Skeletal muscle tissue (tissue), 4 donors: ENCODE results near the gene MYO1B. TPM values are rescaled to one million over a fixed set of nuclear protein-coding genes. Genes with fewer than 3 reads are reported as not detected.
A peak's percentile ranks its signal among the peaks of the same experiment; 100 is the strongest.

Source experiments
- H3K27ac ChIP-seq: one replicate; pipeline ENCODE4 v1.7.0; 2013; ENCODE audit warnings: mild to moderate bottlenecking, low read depth, low read length, inconsistent platforms
- H3K27me3 ChIP-seq, 3 donors: one replicate each; pipeline ENCODE4 v1.7.0; 2013; ENCODE audit warnings: low read length in 3 of 3; ENCODE audit not compliant: control insufficient read depth in 3 of 3, insufficient read depth in 3 of 3
- H3K36me3 ChIP-seq, 3 donors: one replicate each; pipeline ENCODE4 v1.7.0; 2013; ENCODE audit warnings: low read length in 3 of 3; ENCODE audit not compliant: control insufficient read depth in 3 of 3, insufficient read depth in 3 of 3
- H3K4me1 ChIP-seq, 3 donors: one replicate each; pipeline ENCODE4 v1.7.0; 2013; ENCODE audit warnings: low read length in 3 of 3, mild to moderate bottlenecking in 3 of 3; ENCODE audit not compliant: control insufficient read depth in 3 of 3, insufficient read depth in 3 of 3
- H3K4me3 ChIP-seq, 3 donors: one replicate each; pipeline ENCODE4 v1.7.0; 2013; ENCODE audit warnings: low read length in 3 of 3
- H3K9ac ChIP-seq, 3 donors: one replicate each; pipeline ENCODE4 v1.7.0; 2013; ENCODE audit warnings: low read length in 3 of 3, mild to moderate bottlenecking in 3 of 3, moderate library complexity in 2 of 3, low read depth in 1 of 3
- H3K9me3 ChIP-seq, 3 donors: one replicate each; pipeline ENCODE4 v1.7.0; 2013; ENCODE audit warnings: low read length in 3 of 3; ENCODE audit not compliant: control insufficient read depth in 3 of 3
- total RNA-seq: library from RNA; depleted of rRNA; stranded (reverse); fragments of >200 nt; gene quantifications from one replicate; pipeline ENCODE4 v1.2.3, GENCODE V29; 2014
- donor health status: Osteomylitis.

MYO1B gene
- total RNA-seq, 1 donor from 2014 or later, result 125 TPM

GRCh38 chr2:191382801-191383200 is 137.6 kb downstream of the MYO1B start:
- Histone ChIP-seq H3K27ac (no peak overlapping the region), H3K9ac (no peak overlapping the region), H3K36me3 (peaks cover 0 to 3% (median 0%) of the 10 kb centered on the region in 3 donors), H3K4me1 (peaks cover 0 to 3% (median 3%) of the 10 kb centered on the region in 3 donors), H3K9me3 (no peaks in the 10 kb centered on the region), H3K4me3 (no peak overlapping the region), H3K27me3 (no peaks in the 10 kb centered on the region)

GRCh38 chr2:191383486-191383885 is 138.3 kb downstream of the MYO1B start:
- Histone ChIP-seq H3K36me3 (peaks cover 0 to 5% (median 0%) of the 10 kb centered on the region in 3 donors), H3K27me3 (no peaks in the 10 kb centered on the region), H3K4me3 (no peak overlapping the region), H3K9me3 (no peaks in the 10 kb centered on the region), H3K4me1 (peaks cover 0 to 3% (median 3%) of the 10 kb centered on the region in 3 donors), H3K27ac (no peak overlapping the region), H3K9ac (no peak overlapping the region)

- Histone ChIP-seq H3K9me3 (no peaks in the 10 kb centered on the region), H3K27me3 (no peaks in the 10 kb centered on the region), H3K9ac (no peak overlapping the region), H3K27ac (peak overlapping the region; percentile 7), H3K4me3 (no peak overlapping the region), H3K4me1 (peaks cover 0 to 3% (median 3%) of the 10 kb centered on the region in 3 donors), H3K36me3 (peaks cover 0 to 5% (median 2%) of the 10 kb centered on the region in 3 donors)
Observed at GRCh38 chr2:191384829-191385228, 139.6 kb downstream of the MYO1B start.

GRCh38 chr2:191385416-191386160 is 140.4 kb downstream of the MYO1B start:
- Histone ChIP-seq H3K4me1 (peaks cover 0 to 3% (median 3%) of the 10 kb centered on the region in 3 donors), H3K9me3 (no peaks in the 10 kb centered on the region), H3K27ac (peak overlapping the region; percentile 7), H3K9ac (no peak overlapping the region), H3K27me3 (no peaks in the 10 kb centered on the region), H3K36me3 (peaks cover 0 to 5% (median 2%) of the 10 kb centered on the region in 3 donors), H3K4me3 (no peak overlapping the region)

- Histone ChIP-seq H3K4me3 (no peak overlapping the region), H3K4me1 (peaks cover 0 to 3% (median 3%) of the 10 kb centered on the region in 3 donors), H3K36me3 (peaks cover 0 to 9% (median 5%) of the 10 kb centered on the region in 3 donors), H3K27ac (no peak overlapping the region), H3K9me3 (no peaks in the 10 kb centered on the region), H3K27me3 (no peaks in the 10 kb centered on the region), H3K9ac (no peak overlapping the region)
Observed at GRCh38 chr2:191386938-191387536, 141.8 kb downstream of the MYO1B start.

GRCh38 chr2:191389288-191389687 is 144.1 kb downstream of the MYO1B start:
- Histone ChIP-seq H3K4me1 (peaks cover 0 to 3% (median 3%) of the 10 kb centered on the region in 3 donors), H3K9me3 (no peaks in the 10 kb centered on the region), H3K9ac (no peak overlapping the region), H3K27me3 (no peaks in the 10 kb centered on the region), H3K4me3 (no peak overlapping the region), H3K36me3 (peaks cover 0 to 15% (median 5%) of the 10 kb centered on the region in 3 donors), H3K27ac (no peak overlapping the region)

GRCh38 chr2:191391171-191391570 is 146.0 kb downstream of the MYO1B start:
- Histone ChIP-seq H3K36me3 (peaks cover 0 to 16% (median 5%) of the 10 kb centered on the region in 3 donors), H3K4me1 (no peaks in the 10 kb centered on the region), H3K9ac (no peak overlapping the region), H3K9me3 (no peaks in the 10 kb centered on the region), H3K27ac (no peak overlapping the region), H3K4me3 (no peak overlapping the region), H3K27me3 (no peaks in the 10 kb centered on the region)

- Histone ChIP-seq H3K36me3 (peaks cover 0 to 17% (median 5%) of the 10 kb centered on the region in 3 donors), H3K4me3 (no peak overlapping the region), H3K9ac (no peak overlapping the region), H3K4me1 (no peaks in the 10 kb centered on the region), H3K9me3 (no peaks in the 10 kb centered on the region), H3K27me3 (no peaks in the 10 kb centered on the region), H3K27ac (no peak overlapping the region)
Observed at GRCh38 chr2:191394043-191394442, 148.8 kb downstream of the MYO1B start.

GRCh38 chr2:191396794-191397193 is 151.6 kb downstream of the MYO1B start:
- Histone ChIP-seq H3K36me3 (peaks cover 0 to 13% (median 0%) of the 10 kb centered on the region in 3 donors), H3K9ac (no peak overlapping the region)

GRCh38 chr2:191399601-191400000 is 154.4 kb downstream of the MYO1B start:
- H3K27ac ChIP-seq, result no peak overlapping the region
- no peaks in the 10 kb centered on the region for H3K4me1 ChIP-seq
- no peak overlapping the region for H3K4me3 ChIP-seq
- H3K27me3 ChIP-seq, result no peaks in the 10 kb centered on the region
- H3K9ac ChIP-seq, result no peak overlapping the region
- peaks cover 0 to 7% (median 0%) of the 10 kb centered on the region in 3 donors for H3K36me3 ChIP-seq
- no peaks in the 10 kb centered on the region for H3K9me3 ChIP-seq

More at GRCh38 chr2:191396794-191397193, 151.6 kb downstream of the MYO1B start:
- no peaks in the 10 kb centered on the region for H3K4me1 ChIP-seq
- no peaks in the 10 kb centered on the region for H3K9me3 ChIP-seq
- H3K27ac ChIP-seq, result no peak overlapping the region
- no peak overlapping the region for H3K4me3 ChIP-seq
- no peaks in the 10 kb centered on the region for H3K27me3 ChIP-seq
